ENCODE data around the gene GALNTL6.

GALNTL6 gene

DNA sequence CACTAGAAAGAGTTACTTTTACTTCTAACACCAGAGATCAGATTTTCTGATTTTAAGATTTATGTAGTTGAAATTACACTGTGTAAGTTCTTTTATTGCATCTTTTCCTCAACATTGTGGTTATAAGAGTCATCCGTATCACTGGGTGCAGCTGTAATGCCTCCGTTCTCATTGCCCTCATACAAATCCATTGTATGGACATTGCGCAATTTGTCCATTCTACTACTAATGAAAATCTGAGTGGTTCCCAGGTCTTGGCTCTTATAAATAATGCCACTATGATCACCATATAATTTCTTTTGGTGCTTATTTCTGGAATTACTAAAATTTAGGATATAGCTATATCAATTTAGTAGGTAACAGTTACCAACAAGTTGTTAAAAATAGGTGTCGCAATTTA, 741.4 kb downstream of the GALNTL6 start:
- DNase-seq (ENCODE audit: low read depth) = no peak

DNA sequence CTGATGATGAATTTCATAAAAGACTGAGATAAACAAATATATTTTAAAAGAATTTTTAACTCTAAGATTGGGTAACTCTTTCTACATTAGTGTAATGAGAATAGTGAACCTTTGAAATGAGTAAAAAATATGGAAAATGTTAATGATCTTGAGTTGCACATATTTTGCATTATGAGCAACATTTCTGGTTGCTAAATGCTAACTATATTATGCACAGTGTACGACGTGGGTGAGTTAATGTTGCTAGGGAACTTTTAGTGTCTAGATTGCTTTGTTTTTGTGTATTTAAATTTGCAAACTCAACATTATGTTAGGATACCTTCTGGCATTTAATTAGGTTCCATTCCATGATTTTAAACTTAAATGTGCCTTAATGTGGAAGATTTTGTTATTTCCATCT, 742.5 kb downstream of the GALNTL6 start:
- DNase-seq (ENCODE audit: low read depth) = no peak

DNA sequence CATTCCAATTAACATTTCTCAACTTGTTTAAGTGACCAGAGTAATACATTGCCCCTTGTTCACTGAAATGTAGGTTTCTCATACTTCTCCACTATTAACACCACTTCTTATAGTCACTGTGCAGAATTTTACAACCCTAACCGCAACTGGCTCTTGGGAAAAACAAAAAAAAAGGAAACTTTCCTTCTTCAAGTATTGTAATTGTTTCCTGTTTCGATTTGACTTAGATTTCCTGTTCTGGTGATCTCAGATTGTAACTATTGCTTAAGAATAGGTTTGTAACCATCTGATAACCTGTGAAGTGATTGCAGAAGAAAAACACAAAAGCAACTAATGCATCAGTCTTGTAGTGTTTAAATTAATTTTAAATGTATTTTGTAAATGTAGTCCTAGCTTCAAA, 760.7 kb downstream of the GALNTL6 start:
- DNase-seq (ENCODE audit: low read depth) = no peak

DNA sequence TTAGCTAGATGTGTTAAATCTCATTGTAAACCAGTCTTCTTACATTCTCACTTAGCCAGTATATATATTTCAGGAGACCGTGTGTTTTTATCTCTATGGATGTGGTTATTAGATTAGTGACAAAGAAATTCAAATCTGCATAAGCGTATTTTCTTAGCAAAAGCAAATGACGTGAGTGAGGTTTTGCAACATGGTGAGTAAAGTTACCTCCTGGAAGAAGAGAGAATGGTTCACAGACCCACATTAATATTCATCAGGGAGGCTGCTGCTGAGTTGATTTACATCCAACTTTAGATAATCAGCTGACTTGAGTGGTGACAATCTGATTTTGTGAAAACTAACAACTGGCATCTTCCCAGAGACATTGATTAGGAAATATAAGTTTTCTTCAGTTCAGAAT, 765.5 kb downstream of the GALNTL6 start:
- DNase-seq (ENCODE audit: low read depth) = no peak

DNA sequence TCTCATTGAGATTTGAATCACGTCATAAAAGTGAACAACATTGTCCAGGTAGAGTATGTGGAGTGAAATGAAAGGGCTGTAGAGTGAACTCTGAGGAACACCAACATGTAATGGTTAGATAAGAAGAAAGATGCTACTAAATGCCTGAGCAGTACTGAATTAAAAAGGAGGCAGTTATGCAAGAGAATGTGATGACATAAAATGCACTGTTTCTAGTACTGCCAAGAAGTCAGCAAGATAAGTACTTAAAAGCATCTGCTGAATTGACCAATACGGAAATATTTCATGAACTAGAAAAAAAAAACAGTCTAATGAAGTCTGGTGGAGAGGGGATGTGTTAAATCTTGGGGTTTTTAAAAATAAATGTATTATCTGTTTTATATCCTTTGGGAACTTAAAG, 771.6 kb downstream of the GALNTL6 start:
- no peak for DNase-seq (ENCODE audit: low read depth)

DNA sequence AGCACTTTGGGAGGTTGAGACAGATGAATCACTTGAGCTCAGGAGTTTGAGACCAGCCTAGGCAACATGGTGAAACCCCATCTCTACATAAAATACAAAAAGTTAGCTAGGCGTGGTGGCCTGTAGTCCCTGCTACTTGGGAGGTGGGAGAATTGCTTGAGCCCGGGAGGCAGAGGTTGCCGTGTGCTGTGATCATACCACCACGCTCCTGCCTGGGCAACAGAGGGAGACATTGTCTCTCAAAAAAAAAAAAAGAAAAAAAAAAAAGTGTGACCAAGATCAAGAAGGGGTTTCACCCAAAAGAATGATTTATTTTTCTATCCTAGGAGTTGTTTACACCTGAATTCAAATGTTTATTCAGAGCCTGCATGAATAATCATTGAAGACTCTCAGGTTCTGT, 783.0 kb downstream of the GALNTL6 start:
- DNase-seq (ENCODE audit: low read depth) = no peak

DNA sequence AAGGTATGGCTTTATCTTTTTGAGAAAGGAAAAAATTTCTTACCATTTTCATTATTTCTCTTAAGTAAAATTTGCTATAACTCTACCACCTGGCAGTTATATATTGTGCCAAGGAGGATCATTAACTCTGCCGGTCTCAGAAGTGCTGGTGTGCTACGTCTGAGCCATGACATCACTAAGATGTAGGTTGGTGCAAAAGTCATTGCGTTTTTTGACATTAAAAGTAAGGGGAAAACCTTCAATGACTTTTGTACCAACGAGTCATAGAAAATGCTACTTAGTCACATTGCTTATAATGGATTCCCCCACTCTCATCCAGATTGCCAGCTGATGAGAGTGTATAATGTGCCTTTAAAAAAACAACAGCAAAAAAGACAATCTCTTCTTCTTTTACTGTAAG, 786.4 kb downstream of the GALNTL6 start:
- no peak for DNase-seq (ENCODE audit: low read depth)

DNA sequence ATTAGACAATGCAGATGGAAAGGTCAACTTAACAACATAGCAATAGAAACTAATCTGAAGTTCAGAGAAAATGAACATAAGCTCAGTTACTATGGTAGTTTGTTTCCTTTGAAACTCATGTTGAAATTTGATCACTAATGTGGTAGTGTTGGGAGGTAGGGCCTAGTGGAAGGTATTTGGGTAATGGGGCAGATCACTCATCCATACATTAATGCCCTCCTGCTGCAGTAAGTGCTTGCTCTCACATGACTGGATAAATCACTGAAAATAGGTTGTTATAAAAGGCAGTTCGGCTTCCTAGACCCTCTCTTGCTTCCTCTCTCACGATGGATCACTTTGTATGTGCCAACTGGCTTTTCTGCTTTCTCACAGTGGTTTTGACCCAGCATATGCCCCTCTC, 788.0 kb downstream of the GALNTL6 start:
- DNase-seq (ENCODE audit: low read depth) = no peak

DNA sequence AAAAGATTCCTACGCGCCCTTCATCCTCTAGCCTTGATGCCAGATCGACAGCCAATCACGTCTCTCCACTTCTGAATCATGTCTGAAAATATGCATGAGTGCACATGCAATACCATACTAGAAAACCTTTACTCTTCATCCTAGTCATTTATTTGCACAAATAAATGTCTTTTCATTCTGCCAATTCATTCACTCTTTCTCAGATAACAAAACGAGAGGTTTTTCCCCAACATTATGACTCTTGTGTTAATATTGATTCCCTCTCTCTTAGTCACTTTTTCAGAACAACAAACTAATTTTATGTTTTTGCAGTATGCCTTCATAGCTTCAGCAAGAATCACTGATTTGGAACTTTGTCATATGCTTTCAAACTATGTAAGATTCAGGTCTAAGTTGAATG, 806.0 kb downstream of the GALNTL6 start:
- DNase-seq (ENCODE audit: low read depth) = no peak

DNA sequence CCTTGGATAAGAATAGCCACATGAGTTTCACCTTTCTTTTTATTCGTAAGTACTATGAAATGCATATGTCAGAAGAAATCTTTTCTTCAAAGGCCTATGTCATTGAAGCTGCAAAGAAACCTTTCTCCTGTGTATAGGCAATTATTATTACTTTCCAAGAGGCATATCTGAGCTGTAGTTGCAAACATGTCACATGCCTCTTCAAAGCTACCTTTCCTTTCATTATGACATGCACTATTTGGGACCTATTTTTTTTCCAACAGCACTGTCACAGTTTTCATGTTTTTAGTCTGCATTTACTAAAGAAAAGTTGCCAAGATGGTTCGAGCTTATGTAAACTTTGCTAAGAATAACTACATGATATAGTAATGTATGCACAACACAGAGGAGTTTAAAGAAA, 806.6 kb downstream of the GALNTL6 start:
- no peak for DNase-seq (ENCODE audit: low read depth)

DNA sequence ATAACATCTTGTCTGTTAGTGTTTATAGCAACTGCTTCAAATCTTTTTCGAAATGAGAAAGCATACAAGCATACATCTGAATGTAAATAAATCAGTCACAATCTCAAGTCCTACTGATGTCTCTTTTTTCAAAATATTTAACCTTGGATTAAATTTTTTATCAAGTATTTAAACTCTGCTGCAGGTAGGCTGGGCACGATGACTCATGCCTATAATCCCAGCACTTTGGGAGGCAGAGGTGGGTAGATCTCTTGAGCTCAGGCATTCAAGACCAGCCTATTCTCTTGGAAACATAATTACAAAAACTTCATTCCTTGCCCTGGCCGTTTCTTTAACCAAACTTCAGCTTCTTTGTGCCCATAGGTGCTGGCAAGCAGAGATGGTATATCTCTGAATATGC, 815.1 kb downstream of the GALNTL6 start:
- DNase-seq (ENCODE audit: low read depth) = no peak

DNA sequence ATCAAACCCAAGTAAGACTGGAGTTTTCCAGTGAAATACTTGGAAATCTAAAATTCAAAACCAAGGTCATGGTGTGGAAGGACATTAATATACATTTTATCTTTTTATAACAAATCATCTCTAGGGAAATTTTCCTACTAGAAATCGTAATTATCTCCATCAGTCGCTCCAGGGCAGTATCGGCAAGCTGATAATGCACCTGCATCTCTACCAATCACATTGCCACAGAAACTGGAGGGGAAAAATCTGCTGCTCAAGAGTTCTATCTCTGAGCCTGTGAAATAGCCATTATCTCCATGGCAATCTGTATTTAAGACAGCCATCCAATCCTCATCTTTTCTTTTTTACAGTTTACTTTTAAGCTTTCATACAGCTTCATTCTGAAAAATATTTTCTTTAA, 817.1 kb downstream of the GALNTL6 start:
- no peak for DNase-seq (ENCODE audit: low read depth)

DNA sequence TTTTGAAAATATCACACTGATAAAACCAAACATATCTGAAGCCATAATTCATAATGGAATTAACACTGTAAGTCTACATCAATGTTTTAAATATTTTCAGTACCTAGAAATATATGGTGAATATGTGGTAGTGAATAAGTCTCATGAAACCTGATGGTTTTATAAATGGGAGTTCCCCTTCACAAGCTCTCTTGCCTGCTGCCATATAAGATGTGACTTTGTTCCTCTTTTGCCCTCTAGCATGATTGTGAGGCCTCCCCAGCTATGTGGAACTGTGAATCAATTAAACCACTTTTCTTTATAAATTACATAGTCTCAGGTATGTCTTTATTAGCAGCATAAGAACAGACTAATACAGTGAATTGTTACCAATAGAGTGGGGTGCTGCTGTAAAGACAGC, 818.6 kb downstream of the GALNTL6 start:
- DNase-seq (ENCODE audit: low read depth) = no peak

DNA sequence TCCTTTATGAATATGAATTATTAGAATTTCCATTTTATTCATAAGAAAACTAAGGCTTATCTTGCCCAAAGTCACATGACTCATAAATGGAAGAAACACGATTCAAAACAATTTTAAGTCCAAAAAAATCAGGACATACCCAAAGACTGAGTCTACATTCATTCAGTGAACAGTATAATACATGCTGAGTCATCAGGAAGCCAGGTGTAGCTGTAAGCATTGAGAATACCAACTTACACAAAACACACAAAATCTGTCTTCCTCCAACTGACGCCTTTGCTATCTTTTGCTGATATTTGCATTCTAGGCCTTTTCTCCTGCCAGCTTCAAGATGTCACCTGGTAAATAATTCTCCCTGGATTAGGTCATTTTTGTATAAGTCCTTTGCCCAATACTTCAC, 835.3 kb downstream of the GALNTL6 start:
- DNase-seq (ENCODE audit: low read depth) = no peak

DNA sequence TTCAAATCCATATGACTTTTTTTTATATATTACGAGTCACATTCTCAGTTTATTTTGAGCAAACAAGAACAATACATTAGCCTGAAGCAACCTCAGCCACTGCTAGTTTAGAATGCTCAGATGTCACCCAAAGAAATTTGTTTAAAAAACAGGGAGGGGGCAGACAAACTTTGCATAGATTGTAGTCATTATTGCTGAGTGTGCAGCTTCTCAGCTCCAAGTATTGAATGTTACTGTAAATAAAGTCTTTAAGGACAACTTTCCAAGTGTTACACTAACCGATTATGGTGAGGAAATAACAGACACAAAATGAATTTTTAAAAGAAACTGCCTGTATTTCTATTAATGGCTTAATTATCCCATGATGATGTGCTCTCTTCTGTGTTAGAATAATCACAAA, 835.9 kb downstream of the GALNTL6 start:
- DNase-seq (ENCODE audit: low read depth) = no peak

DNA sequence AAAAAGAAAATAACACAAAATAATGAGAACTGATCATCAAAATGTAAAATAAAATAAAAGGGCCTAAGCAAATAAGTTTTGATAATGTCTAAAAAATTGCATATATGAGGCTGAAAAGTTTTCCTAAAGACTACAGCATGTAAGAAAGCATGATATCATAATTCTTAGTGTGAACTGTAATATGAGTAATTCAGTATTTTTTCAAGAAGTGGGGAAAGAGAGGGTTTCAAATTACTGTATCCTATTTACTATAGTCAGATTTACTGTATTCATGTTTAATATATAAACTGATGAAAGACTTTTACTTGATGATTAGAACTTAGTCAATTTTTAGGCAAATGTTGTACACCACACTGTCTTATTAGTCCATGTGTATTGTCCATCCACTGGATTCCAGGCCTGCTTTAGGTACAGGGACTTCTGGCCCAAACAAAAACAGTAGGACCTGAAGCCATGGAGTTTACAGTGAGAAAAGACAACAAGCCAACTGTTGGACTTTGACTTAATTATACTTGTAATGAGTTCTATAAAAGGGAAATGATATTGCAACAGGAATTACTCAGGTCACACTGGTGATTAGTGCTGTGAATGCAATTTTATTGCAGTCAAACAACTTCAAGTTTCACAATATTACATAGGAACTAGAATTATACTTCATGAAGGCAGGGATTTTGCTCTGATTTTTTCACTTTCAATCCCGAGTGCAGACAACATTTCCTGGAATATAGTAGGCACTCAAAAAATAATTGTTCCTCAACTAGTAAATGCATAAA, 837.7 kb downstream of the GALNTL6 start:
- DNase-seq (ENCODE audit: low read depth) = no peak

DNA sequence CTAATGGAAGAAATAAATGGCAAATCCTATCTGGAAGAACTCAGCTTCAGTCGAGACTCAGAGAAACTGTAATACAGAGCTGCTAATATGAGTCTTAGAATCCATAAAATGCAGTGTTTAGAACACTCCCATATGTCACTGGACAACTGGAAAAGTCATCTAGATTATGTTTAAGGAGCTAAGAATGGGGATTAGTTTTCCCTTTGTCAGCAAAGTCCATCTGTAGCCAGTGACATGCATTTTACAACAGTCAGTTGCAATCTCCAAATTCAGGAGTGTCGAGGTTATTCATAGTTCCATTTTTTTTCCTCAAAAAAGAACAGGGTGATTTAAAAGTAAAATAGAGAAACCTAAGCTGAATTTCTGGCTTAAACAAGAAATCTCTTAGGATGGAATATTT, 838.8 kb downstream of the GALNTL6 start:
- DNase-seq (ENCODE audit: low read depth) = no peak

DNA sequence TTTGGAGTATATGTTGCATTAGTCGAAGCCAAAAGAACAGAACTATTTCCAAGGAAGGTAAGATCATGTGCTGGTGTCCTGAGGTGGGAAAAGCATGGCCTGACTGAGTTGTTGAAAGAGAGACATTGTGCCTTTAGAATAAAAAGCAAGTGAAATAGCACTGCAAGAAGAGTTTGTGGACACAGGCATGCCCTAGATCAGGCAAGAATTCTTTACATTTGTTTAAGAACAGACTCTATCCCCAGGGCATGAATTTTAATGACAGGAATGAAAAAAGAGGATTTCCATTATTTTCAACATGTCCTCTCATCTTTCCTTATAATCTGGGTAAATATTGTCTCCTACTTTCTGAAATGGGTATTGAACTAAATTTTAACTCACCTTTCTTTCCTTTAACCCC, 839.2 kb downstream of the GALNTL6 start:
- no peak for DNase-seq (ENCODE audit: low read depth)

DNA sequence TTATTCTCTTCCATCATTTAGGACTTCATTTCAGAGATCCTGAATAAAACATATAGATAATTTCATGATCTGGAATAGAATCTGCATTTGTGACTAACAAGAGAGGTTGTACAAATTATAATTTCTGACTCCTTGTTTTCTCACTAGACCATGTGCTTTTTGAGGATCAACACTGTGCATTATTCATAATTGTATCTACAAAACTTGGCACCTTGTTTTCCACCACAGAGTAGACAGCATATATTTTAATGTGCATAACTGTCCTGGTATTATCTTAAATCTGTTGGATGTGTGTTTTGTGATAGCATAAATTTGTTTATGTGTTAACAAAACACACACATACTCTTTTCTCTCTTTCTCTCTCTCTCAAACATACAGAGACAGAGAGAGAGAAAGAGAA, 840.5 kb downstream of the GALNTL6 start:
- DNase-seq (ENCODE audit: low read depth) = no peak

DNA sequence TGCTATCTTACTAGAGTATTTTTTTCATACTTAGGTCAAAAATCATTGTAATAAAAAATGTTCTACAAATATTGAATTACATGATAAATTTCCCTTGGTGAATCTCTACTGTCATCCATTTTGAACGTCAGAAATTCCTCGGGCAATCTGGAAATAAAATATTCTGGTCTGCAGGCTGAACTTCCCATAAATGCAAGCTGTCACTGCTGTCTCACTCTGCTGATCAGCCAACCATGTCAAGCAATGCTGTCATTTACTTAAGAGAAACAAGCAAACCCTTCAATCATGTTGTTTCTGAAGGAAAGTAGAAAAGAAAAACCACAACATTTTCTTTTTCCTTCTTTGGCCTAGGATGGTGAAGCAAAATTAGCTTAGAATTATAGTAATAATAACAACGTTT, 841.3 kb downstream of the GALNTL6 start:
- no peak for DNase-seq (ENCODE audit: low read depth)

DNA sequence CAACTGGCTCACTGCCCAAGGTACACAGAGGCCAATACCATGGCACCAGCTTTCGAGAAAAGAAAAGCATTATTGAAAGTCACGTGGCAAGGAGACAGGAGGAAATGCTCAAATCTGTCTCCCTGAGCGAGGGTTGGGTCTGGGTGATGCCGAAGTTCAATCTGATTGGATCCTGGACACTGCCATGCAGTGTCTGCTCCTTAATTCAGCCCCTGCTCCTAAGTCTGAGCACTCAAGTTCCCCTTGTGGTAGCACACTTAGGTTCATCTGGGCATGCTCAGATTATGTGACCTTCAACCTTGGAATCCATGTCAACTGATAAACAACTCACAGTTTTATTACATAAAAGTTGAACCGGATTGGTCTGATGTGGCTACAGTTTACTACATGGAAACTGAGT, 842.9 kb downstream of the GALNTL6 start:
- no peak for DNase-seq (ENCODE audit: low read depth)

DNA sequence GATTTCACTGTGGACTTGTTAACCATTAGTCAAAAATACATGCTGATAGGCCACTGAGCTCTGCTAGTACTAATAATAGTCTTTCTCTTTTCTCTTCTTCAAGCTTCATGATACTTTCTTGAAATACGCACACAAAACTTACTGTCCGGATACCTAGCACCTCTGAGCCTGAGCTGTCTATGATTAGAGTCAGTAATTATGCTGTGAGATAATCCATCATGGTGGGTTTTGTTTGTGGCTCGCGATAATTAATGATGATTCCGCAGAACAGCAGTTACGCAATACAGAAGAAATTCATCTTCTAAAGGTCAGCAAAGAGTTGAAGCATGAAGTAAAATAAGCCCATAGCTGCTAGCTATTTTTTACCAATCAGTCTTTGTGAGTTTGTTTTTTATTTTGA, 843.9 kb downstream of the GALNTL6 start:
- DNase-seq (ENCODE audit: low read depth) = no peak

DNA sequence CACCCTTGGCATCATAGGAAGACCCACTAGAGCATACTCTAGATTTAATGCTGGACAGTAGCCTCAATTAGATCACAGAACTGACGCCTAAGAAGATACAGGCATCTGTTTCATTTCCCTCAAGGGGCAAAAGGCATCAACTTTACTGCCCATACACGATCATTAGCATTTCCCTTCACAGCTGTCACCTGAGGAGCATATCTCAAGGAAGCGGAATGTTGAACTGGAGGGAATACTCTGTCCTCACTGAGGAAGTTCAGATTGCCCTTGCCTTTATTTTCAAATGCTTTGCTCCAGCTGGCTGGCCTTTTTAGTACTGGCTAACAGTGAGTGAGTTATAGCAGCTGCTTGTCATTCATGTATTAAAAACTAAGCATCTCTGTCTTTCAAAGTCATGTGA, 847.0 kb downstream of the GALNTL6 start:
- no peak for DNase-seq (ENCODE audit: low read depth)

DNA sequence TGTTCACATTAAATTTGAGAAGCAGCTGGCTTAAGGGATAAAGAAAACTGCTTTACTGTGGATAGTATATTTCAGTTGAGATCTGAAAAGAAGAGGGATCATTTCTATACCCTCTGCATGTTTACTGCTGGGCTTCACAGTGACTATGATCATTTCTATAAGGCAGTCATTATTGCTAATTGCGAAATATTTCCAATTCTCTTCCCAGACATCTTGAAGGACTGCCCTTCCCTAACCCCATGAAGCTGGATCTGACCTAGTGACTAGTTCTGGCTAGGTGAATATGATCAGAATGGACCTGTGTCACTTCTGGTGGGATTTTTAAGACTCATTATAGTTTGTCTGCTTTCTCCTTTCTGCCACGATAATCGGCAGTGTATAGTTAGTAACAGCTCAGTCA, 848.9 kb downstream of the GALNTL6 start:
- no peak for DNase-seq (ENCODE audit: low read depth)
